Breast epithelium (tissue), 3 donors: ENCODE data around the gene ARHGDIB.

Source experiments
- POLR2A ChIP-seq: fragments of 450-650 bp; IDR thresholded peaks from one replicate; pipeline ENCODE4 v1.6.1; 2016; ENCODE audit warnings: antibody characterized with exemption, mild to moderate bottlenecking, moderate library complexity
- TF ChIP-seq, protein P1 (sequence below), 3 donors: fragments of 450-650 bp; IDR thresholded peaks; one replicate each; pipeline ENCODE4 v1.5.1; 2016 to 2017; ENCODE audit warnings: antibody characterized with exemption in 3 of 3, mild to moderate bottlenecking in 3 of 3, moderate library complexity in 3 of 3

DNA sequence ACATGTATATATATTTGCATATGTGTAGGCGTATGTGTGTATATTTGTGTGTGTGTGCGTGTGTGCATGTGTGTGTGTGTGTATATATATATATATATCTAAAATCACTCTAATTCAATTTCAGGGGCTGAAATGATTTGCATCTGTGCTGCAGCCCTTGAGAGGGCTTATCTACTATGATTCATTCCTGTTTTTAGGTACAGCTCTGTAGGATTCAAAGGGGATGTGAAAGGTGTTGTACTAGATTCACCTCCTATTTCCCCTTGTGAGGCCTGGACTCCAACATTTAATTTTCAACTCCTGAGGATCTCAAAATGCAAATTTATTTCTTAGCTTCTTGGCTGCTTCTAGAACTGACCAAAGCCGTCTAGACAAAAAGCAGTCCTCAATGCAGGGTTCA is 34.1 kb downstream of the ARHGDIB start:
- TF ChIP-seq POLR2A, result no peak
- TF ChIP-seq, protein P1, sequence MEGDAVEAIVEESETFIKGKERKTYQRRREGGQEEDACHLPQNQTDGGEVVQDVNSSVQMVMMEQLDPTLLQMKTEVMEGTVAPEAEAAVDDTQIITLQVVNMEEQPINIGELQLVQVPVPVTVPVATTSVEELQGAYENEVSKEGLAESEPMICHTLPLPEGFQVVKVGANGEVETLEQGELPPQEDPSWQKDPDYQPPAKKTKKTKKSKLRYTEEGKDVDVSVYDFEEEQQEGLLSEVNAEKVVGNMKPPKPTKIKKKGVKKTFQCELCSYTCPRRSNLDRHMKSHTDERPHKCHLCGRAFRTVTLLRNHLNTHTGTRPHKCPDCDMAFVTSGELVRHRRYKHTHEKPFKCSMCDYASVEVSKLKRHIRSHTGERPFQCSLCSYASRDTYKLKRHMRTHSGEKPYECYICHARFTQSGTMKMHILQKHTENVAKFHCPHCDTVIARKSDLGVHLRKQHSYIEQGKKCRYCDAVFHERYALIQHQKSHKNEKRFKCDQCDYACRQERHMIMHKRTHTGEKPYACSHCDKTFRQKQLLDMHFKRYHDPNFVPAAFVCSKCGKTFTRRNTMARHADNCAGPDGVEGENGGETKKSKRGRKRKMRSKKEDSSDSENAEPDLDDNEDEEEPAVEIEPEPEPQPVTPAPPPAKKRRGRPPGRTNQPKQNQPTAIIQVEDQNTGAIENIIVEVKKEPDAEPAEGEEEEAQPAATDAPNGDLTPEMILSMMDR (IDR thresholded peaks at IDR 0.05), result no peak
